Upper lobe of left lung (tissue), 4 donors: ENCODE results near the gene GIMAP8.

Experiments
- CTCF ChIP-seq, 6 experiments: fragments of 450-650 bp in 4 of 6; fragments of 200-600 bp in 2 of 6; sonication (generic) in 2 of 6; IDR thresholded peaks; one replicate each; pipeline ENCODE4 v1.5.1; 2016 to 2019; ENCODE audit warnings: antibody characterized with exemption in 6 of 6
- EP300 ChIP-seq, 4 donors: sonication (generic); formaldehyde crosslinking; IDR thresholded peaks; one replicate each; pipeline ENCODE4 v1.5.1; 2017; ENCODE audit warnings: antibody characterized with exemption in 4 of 4, control low read depth in 2 of 4

GRCh38 chr7:150411606-150412005 lies 38.8 kb upstream of the GIMAP8 start:
- TF ChIP-seq CTCF (IDR thresholded peaks at IDR 0.05) = no peak
- TF ChIP-seq EP300 (IDR thresholded peaks at IDR 0.05) = no peak
